ENCODE data around the gene UBC.
"Not testable (repeated sequence)": the region's sequence is repeated elsewhere in the genome, so short reads cannot be mapped to it uniquely, and the experiment has no call there.

The UBC gene

DNA sequence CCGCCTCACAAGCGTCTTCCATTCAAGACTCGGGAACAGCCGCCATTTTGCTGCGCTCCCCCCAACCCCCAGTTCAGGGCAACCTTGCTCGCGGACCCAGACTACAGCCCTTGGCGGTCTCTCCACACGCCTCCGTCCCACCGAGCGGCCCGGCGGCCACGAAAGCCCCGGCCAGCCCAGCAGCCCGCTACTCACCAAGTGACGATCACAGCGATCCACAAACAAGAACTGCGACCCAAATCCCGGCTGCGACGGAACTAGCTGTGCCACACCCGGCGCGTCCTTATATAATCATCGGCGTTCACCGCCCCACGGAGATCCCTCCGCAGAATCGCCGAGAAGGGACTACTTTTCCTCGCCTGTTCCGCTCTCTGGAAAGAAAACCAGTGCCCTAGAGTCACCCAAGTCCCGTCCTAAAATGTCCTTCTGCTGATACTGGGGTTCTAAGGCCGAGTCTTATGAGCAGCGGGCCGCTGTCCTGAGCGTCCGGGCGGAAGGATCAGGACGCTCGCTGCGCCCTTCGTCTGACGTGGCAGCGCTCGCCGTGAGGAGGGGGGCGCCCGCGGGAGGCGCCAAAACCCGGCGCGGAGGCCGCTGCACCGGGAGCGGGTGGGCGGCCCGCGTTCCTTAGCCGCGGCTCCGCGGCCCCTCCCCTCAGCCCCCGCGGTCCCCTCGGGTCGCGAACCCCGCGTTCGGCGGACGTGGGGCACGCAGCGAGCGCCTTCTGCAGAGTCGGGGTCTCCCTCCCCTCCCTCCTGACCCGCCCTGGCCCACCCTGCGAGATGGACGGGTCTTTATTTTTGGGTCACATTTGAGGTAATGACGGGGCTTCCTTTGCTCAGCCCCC, at the start of gene UBC:
UBC (minus strand) TSS at position 259 of the 847 bp plus-strand sequence. CDS start 879 bp downstream, outside the sequence.
- no peak for FAIRE-seq

DNA sequence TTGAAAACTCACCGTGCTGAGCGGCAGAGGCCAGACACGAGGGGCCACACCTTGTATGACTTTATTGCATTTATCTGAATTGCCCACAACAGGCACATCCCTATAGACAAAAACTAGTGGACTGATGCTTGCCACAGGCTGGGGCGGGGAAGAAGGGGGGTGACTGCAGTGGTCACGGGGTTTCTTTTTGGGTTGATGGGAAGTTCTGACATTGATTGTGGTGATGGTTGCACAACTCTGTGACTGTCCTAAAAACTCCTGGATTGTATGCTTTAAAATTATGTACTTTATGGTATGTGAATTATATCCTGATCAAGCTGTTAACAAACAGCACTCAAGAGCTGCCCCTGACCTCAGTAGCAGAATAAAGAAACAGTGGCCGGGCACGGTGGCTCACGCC, 48.8 kb upstream of the UBC start:
- no peak for FAIRE-seq

DNA sequence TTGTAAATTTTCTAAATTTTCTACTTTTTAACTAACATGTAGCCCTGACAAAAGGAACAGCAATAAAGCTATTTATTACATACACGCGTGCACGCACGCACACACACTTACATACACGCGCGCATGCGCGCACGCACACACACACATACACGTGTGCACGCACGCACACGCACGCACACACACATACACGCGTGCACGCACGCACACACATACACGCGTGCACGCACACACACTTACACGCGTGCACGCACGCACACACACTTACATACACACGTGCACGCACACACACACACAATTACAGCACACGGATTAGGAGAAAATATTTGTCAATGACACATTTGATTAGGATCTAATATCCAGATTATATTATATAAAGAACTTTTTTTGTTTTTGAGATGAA, 46.6 kb upstream of the UBC start:
- no peak for FAIRE-seq

DNA sequence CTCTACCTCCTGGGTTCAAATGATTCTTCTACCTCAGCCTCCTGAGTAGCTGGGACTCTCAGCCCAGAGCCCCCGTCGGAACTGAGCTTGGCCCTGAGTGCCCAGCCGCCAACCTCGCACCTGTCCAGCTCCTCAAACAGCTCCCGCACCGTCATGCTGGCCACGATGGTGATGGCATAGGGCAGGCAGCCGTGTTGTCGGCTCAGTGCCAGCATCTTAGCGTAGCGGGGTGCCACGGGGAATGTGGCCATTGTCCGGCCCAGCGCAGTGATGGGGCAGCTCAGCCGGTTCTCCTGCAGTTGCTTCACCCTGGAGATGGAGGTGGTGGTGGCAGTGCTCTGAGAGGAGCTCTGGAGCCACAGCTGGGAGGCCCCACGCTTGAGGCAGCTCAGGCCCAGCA, 42.1 kb upstream of the UBC start:
- FAIRE-seq, result no peak

DNA sequence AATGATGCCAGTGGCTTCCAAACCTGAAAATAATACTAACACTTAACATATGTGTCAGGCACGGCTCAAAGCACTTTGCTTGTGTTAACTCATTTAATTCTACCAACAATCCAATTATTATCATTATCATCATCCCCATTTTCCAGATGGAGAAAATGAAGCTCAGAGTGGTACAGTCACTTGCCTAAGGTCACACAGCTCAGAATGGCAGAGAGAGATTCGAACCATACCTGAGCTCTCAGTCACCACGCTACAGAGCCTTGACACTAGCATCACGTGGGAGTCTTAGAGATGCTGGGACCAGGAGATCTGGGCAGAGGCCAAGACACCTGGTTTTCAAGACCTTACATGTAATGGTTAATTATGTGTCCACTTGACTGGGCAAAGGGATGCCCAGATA, 40.3 kb upstream of the UBC start:
- FAIRE-seq, result no peak

DNA sequence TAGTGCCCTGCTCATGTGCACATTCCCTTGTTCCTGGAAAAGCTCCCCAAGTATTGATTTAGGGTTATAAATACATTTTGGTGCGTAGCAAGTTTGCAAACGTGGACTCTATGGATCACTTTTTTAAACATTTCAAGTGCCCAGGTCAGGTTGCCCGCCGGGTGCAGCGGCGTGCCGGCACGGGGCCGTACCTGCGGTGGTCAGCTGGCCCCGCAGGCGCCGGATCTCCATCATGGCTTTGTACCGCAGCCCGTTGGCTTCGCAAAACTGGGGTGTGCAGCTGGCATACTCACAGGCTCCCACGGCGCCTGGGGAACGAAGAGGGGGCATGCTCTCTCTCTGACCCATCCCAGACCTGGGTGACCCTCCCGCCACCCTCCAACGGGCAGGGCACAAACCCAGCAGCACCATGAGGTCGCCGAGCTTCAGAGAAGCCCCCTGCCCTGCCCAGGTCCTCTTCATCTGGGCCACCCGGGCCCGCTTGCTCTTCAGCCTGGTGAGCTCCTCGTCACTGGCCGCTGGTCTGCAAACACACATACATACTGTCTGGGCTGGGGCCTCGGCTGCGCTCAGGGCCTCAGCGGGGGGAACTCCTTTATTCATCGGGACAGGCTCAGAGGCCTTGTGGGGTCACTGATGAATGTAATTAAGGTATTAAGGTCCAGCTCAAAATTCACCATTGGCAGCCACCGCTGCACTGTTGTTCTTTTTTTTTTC, 39.4 kb upstream of the UBC start:
- no peak for FAIRE-seq

DNA sequence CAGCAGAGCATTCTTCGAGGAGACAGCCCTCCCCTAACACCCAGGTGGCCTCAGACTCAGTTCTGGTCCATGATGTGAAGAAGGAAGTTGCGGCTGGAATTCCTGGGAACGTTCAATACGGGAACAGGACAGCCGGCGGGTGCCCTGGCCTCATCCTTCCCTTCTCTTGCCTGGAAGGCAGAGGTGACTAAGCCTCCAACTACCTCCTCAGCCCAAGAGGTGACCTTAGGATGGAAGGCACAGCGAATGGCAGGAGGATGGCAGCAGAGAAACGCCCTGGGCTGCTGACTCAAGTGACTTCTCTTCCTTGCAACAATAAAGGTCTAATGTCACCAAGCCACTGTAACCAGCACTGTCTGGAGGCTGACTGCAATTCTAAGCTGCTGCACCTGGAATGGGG, 38.4 kb upstream of the UBC start:
- FAIRE-seq, result no peak

DNA sequence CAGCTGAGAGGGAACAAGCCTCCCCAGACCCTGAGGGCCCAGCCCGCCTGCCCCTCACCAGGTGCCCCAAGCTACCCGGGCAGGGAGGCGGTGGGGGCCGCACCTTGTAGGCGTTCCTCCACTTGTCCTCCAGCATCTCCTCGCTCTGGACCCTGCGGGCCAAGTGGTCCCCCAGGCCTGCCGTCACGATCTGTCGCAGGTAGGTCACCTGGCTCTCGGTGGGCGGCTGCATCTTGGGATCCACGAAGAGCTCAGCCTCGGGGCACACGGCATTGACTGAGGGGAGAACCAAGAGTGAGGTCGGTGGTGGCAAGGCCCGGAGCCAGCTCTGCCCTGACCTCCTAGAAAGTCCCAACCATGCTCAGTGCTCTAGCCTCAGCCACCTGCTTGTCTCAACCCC, 37.8 kb upstream of the UBC start:
- no peak for FAIRE-seq

DNA sequence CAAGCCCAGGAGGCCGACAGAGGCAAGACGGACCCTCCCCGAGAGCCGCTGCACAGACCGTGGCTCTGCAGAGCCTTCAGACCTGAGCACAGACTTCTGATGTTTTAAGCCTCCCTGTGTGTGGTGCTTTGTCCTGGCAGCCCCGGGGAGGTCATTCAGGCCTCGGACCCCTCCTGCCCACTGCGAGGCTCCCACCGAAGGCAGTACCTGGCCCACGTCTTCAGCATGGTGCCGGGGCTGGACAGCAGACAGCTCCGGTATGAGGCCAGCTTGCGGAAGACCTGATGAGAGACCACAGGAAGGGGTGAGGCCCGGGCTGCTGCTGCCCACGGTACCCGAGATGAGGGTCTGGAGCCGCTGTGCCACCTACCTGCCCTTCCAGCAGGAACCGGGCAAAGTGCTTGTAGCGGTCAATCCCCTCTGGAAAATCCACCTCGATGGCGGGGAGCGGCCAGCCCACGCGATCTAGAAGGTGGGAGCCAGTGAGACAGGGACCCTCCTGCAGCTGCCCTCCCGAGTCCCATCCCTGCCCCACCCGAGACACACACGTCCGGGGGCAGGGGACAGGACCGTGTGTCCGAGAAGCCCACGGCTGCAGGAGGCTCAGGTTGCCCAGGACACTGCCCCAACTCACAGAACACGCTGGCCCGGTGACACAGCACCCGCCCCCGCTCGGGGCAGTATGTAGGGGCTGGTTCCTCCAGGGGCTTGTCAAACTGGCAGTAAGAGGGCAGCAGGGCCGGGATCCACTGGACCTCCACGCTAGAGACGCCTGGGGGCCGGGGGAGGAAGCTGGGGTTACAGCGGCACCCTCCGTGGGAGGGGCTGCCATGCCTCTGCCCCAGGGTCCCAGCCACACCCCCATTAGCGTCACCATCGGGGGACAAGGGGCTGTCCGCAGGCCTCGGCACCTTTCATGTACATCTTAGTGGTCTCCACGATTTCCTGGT, 35.6 kb upstream of the UBC start:
- no peak for FAIRE-seq

DNA sequence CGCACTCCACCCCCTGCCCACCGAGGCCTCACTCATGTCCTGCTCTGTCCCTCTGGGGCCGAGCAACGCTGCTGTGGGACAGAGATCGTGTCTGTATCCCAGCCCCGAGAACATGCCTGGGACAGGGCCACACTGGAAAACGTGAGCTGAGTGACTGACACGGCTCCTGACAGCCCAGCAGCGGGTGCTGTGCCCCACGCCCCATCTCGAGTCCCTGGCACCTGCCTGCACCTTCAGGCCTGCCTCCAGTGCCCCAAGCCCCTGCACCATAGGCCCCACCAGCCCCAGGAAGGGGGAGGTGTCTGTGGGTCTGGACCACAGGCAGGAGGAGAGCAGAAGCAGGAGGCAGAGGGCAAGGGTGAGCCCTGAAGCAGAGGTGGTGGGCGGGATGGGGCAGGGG, 34.6 kb upstream of the UBC start:
- no peak for FAIRE-seq

DNA sequence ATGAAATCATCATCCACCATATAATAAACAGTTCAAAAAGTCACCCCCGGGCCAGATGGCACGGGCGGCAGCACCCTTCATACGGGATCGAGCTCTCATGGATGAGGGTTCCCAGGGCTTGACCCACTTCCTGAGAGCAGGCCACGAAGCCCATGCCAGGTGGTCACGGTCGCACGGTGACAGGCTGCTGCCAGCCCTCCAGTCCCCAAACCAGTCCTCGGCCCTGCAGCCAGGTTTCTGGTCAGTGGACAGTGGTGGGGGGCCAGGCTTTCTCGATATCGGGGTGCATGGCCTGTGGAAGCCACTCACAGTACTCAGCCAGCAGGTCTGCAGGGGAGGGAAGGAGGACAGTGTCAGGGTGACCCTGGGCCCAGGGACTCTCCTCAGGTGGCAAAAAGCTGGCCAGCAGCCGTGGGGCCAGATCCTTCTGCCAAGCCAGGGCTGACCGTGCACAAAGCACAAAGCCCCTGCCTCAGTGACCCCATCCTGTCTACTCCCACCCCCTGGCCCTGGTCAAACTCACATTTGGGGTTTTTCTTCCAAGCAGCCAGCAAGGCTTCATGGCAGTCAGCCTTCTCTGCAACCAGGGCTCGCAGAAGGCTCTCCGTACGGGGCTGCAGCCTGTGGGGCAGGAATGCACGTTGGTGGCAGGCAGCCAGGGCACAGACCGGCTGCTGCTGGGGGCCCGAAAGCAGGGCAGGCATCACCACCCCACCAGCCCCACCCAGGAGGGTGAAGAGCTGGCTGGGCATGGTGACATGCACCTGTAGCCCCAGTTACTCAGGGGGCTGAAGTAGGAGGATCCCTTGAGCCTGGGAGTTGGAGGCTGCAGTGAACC, 33.3 kb upstream of the UBC start:
- FAIRE-seq, result no peak

DNA sequence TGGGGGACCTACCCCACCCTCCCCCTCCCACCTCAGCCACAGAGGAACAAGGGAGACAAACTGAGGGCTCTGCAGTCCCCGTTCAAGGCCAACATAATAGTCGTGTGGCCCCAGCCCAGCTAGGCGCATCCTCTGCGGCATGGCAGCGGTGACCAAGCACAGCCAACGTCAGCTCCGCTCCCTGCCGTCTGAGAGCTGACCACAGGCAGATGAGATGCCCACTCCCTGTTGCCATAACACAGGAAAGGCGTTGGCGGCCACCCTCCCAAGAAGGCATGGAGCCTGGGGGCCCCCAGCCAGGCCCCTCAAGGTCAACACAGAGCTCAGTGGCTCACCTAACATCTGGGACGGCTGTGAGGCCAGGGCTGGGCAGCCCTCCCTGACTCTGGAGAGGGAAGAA, 32.6 kb upstream of the UBC start:
- FAIRE-seq, result no peak

DNA sequence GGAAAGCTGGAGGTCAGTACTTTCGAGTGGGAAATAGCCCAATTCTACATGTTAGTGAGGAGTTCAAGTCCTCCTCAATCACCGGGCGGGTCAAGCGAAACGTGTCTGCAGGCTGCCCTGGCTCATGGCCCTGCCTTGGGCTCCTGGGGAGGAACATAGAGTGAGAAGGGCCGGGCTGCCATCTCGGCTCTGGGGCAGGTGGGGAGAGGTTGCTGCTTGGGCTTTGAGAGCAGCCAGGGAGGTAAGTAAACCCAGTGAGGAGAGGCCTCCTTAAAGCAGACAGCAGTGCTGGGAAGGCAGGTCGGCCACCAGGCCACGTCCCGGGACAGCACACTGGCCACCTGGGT, 32.0 kb upstream of the UBC start:
- FAIRE-seq, result no peak

DNA sequence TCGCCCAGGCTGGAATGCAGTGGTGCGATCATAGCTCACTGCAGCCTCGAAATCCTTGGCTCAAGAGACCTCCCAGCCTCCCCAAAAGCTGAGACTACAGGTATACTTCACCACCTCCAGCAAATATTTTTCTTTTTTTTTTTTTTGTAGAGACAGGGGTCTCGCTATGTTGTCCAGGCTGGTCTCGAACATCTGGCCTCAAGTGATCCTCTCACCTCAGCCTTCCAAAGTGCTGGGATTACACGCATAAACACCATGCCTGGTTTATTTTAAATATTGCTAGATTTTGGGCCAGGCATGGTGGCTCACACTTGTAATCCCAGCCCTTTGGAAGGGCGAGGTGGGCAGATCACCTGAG, 26.7 kb upstream of the UBC start:
- no peak for FAIRE-seq

DNA sequence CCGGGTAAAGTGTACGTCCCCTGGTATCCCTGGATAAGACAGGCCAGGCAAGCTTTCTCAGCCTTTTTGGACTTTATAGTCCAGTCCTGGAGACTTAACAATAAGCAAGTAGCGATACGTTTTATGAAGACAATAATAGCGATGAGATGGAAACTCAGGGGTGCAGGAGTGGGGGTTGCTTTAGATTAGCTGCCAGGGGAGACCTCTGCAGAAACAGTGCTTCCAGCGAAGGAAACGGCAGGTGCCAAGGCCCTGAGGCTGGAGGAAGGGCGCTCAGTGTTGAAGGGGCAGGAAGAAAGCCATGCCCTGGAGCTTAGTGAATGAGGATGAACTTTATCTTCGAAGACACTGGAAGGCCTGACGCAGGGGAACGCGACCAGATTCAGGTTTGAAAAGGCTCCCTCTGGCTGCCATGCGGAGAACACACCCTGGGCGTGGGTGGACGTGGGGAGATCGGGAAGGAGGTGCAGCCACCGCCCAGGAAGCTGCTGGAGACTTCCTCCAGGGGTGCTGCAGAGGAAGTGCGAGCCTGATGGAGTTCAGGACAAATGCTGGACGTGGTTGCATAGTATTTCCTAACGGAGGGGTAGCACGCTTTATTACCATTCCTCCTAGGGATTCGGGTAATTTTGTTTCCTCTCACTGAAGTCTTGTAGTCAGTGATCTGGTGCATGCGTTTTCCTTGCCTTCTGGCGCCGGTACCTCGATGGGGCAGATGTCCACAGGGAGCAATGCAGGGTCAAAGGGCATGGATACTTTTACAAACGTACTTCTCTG, 26.1 kb upstream of the UBC start:
- no peak for FAIRE-seq

DNA sequence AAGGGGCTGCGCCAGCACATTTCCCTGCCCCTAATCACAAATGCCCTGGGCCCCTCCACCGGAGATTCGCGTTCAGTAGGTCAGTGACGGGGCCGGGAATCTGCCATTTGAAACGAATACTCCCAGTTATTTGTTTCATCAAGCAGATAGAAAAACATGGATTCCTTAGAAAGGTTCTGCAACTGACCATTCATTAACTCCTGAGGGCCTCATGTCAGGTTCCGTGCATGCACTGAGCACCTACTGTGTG, 25.6 kb upstream of the UBC start:
- FAIRE-seq, result no peak

DNA sequence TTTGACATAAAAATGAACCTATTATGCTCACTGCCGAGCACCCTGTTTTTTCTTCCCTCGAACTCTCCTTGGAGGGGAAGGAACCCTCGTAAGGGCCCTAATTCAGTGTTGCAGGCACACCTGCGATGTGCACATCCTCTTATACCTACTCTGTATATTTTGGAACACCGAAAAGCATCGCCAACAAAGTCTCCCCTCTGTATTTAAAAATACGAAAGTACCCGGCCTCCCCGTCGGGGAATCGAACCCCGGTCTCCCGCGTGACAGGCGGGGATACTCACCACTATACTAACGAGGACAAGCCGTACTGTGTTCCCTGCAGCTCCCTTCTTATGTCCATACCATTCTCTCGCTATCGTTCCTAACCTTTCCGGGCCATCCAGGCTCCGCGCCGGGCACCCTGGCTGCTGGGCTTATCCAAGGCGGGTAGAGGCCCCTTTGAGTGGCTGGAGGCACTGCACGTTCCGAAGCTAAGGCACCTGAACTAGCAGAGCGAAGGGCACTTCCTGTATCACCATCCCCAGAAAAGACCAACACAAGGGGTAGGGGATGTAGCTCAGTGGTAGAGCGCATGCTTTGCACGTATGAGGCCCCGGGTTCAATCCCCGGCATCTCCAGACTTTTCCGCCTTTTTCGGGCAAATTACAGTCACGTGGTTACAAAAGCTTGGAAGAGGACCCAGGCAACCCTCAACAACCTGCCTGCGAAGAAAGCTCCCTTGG, 25.1 kb upstream of the UBC start:
- peak; percentile 43 for FAIRE-seq

DNA sequence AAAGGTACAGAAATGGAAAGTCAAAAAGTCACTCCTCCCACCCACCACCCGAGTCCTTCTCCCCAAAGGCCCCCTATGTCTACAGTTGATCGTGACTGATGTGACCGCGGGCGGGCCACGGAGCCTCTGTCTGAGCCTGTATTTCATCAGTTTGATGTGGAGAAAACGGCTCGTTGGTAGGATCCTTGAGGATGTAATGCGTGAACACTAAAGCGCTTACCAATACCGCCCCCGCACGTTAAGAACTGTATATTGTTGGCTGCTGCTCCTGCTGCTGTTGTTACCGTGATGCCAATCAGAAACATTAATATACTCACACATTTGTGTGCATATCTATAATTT, 24.6 kb upstream of the UBC start:
- no peak for FAIRE-seq

DNA sequence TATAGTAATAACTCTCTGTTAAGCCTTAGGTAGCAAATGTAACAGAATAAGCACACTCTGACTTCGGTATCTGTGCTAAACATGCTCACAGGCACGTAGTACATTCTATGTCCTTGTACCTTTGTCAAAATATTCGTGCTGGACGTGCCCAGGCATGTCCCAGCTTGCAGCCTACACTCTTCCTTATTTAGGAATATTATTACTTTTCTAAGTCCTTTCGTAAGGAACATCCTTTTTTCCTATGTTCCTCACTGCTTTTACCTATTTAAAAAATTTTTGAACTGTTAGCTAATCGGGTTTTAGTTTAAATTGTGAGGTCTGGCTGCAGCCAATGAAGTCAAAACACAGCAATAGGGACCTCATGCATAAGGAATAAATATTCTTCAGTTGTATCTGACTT, 24.1 kb upstream of the UBC start:
- FAIRE-seq, result no peak

DNA sequence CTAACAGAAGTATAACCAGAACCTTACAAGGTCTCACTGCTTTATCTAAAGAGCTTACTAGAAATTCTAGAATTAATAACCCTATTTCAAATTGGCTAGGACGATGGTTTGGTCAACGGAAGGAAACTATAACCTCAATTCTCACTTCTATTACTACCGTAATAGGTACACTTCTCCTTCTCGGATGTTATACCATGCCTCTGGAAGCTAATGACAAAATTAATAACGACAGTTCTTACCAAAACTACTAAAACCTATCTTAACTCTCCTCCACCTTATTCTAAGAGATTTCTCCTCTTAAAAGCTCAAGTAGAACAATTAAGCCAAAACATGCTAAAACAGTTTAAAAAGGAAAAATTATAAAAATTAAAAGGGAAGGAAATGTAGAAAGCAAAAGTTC, 23.7 kb upstream of the UBC start:
- no peak for FAIRE-seq

DNA sequence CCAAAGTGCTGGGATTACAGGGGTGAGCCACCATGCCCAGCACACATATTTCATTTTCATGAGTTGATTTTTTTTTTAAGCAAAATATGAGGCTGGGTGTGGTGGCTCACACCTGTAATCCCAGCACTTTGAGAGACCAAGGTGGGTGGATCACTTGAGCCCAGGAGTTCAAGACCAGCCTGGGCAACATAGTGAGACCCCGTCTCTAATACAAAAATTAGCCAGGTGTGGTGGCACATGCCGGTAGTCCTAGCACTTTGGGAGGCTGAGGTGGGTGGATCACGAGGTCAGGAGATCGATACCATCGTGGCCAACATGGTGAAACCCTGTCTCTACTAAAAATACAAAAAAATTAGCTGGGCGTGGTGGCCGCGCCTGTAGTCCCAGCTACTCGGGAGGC, 17.1 kb upstream of the UBC start:
- FAIRE-seq, result not testable (repeated sequence)

DNA sequence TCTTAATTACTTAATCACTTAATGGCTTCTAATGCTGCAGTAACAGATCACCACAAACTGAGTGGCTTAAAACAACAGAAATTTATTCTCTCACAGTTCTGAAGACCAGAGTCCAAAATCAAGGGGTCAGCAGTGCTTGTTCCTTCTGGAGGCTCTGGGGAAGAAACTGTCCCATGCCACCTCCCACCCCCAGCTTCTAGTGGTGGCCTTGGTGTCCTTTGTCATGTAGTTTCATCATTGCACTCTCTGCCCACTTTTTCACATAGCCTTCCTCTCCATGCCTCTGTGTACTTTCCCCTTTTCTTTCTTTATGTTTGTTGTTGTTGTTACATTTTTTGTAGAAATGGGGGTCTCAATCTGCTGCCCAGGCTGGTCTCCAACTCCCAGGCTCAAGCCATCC, 16.1 kb upstream of the UBC start:
- FAIRE-seq, result no peak
